GM19240 (cell line): ENCODE data around the gene BBS2.

Experiments used
- DNase-seq: peaks from one replicate; pipeline ENCODE4 v3.0.0; 2011; ENCODE audit warnings: low spot score; ENCODE audit not compliant: insufficient read length

The BBS2 gene, protein sequence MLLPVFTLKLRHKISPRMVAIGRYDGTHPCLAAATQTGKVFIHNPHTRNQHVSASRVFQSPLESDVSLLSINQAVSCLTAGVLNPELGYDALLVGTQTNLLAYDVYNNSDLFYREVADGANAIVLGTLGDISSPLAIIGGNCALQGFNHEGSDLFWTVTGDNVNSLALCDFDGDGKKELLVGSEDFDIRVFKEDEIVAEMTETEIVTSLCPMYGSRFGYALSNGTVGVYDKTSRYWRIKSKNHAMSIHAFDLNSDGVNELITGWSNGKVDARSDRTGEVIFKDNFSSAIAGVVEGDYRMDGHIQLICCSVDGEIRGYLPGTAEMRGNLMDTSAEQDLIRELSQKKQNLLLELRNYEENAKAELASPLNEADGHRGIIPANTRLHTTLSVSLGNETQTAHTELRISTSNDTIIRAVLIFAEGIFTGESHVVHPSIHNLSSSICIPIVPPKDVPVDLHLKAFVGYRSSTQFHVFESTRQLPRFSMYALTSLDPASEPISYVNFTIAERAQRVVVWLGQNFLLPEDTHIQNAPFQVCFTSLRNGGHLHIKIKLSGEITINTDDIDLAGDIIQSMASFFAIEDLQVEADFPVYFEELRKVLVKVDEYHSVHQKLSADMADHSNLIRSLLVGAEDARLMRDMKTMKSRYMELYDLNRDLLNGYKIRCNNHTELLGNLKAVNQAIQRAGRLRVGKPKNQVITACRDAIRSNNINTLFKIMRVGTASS

DNA sequence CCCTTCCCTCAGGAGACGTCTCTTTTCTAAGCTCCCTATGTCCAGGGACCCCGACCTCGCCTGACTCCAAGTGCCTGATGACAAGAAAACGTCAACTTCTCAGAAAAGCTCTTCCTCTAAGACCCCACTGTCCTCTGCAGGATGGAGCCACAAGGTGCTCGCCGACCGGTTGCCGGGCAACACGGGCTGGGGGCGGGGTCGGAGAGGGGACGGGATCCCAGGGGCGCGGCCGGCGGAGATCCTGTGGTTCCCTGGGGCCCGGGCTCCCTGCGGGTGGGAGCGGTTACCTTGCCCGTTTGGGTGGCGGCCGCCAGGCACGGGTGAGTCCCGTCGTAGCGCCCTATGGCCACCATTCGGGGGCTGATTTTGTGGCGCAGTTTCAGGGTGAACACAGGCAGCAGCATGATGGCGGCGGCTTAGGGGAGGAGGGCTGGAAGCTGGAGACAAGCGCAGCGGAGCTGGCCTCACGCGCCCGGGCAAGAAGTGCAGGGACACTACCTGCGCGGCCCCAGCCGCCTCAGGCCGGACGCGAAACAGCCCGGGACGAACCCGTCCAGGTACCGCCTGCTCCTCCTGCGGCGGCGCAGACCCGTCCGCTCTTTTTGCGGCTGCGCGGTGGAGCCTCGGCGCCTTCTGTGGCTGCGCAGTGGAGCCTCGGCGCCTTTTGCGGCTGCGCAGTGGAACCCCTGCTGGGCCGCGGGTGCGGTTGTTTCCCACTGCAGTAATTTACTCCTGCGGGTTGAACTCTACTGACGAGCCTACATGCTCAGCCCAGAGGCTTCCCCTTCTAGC lies at the start of gene BBS2:
BBS2 (minus strand) TSS at position 566 of the 792 bp plus-strand sequence; CDS start at position 404, 162 bp downstream.
- peak; percentile 83 for DNase-seq

DNA sequence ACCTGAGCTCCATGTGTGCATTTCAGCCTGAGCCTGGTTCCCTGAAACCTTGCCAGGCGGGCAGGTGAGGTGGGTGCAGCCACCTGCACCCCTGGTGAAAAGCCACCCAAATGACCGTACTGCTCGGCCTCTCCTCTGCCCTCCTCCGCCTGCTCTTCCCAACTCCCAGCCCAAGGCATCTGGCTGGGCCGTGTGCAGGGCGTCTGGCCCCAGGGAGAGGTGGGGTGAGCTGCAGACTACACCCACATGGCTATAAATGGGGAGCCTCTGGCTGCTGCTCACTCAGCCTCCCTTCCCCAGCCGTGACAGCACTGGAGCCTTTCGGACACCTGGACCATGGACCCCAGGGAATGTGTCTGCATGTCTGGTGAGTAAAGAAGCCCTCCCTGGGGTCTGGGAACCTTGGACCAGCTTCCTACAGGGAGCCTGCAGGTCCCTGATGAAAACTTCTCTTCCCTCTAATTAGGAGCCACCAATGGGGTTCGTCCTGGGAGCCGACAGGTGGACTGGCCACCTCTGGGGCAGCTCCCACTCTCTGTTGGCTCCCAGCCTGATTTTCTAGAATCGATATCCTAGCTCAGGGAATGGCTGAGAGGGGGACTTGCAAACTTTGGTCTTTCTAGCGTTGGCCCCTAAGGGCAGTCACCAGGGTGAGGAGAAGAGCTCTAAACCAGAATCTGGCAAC lies 45.1 kb upstream of the BBS2 start, which contains the start of gene MT4:
MT4 (plus strand) TSS at position 281 of the 685 bp plus-strand sequence; CDS start at position 337, 56 bp downstream.
- no peak for DNase-seq

DNA sequence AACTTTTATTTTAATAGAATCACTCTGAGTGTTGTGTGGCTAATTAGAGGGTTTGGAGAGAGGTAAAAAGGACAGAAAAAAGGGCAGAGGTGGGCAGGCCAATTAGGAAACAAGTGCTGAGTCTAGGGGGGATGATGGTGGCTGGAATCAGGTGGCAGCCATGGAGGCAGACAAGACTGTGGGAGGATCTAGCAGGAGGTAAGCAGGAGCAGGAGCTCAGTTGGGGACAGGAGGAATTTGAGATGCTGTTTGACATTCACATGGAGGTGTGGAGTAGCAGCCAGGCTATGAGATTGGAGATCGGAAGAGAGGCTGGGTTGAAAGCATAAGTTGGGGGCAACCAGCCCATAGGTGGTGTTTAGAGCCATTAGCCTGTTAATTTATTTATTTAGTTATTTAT lies 41.3 kb upstream of the BBS2 start:
- DNase-seq: no peak

DNA sequence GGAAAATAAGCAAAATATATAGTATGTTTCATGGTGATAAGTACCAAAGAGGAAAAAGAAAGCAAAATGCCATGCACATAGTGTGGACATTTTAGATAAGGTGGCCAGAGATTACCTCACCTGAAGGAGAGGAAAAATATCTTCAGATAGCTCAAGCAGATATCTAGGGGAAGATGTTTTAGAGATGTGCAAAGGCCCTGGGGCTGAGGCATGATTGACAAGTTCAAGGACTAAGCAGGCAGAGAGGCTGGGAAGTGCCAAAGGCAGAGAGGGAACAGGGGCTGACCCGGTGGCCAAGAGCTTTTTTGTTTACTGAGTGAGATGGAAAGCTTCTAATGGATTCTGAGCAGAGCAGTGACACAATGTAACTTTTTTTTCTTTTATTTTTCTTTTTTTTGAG lies 40.6 kb upstream of the BBS2 start:
- DNase-seq: no peak

DNA sequence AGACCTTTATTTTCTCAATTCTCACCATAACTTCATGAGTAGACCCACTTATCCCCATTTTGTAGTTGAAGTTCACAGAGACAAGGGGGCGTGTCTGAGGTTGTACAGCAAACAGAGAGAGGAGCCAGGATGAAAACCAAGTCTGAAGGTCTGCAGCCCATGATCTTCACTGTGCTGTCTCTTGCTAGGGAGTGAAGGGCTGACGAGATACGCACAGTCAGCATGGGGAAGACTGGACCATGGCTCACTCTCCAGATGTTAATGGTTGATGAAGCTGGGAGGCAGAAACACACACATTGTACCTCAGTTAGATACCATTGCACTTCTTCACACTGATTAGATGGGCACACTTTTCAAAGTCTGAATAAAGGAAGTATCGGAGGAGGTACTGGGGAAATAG lies 39.3 kb upstream of the BBS2 start:
- DNase-seq: no peak

DNA sequence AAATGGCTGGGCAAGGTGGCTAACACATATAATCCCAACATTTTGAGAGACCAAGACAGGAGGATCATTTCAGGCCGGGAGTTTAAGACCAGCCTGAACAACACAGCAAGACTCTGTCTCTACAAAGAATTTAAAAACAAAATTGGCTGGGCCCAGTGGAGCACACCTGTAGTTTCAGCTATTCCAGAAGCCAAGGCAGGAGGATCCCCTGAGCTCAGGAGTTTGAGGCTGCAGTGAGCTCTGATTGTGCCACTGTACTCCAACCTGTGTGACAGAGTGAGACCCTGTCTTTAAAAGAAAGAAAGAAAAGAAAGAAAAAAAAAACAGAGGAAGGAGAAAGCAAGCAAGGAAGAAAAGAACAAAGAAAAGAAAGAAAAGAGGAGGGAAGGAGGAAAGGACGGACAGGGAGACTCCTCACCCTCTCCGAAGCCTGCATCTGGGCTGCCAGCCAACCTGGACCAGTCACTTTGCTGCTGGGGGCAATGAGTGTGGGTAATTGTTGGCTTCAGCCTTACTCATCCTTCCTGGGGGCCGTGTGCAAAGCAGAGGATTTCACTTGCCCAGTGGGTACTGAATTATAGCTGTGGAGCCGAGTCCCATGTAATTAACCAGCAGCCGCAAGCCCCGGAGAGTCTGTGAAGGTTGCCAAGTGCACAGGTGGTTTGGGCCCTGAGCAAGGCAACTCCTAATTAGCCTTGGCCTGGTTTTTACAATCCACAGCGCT lies 38.4 kb upstream of the BBS2 start:
- DNase-seq: no peak

DNA sequence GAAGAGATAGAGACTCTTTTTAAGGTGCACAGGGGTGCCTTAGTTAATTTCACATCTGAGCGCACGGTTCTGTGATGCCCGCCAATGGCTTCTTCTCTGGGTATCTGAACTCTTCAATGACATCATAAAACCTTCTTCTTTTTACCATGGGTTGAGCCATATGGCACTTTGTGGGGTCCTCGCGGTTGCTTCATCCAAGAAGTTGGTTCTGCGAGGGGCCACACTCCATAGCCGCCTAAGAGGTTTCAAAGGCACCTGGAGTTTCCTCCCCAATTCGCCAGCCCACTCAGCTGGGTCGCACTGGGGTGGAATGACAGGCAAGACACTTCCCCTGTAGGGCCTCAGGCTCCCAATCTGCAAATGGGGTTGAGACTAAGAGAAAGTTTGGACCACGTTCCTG lies 34.6 kb upstream of the BBS2 start:
- DNase-seq: no peak

DNA sequence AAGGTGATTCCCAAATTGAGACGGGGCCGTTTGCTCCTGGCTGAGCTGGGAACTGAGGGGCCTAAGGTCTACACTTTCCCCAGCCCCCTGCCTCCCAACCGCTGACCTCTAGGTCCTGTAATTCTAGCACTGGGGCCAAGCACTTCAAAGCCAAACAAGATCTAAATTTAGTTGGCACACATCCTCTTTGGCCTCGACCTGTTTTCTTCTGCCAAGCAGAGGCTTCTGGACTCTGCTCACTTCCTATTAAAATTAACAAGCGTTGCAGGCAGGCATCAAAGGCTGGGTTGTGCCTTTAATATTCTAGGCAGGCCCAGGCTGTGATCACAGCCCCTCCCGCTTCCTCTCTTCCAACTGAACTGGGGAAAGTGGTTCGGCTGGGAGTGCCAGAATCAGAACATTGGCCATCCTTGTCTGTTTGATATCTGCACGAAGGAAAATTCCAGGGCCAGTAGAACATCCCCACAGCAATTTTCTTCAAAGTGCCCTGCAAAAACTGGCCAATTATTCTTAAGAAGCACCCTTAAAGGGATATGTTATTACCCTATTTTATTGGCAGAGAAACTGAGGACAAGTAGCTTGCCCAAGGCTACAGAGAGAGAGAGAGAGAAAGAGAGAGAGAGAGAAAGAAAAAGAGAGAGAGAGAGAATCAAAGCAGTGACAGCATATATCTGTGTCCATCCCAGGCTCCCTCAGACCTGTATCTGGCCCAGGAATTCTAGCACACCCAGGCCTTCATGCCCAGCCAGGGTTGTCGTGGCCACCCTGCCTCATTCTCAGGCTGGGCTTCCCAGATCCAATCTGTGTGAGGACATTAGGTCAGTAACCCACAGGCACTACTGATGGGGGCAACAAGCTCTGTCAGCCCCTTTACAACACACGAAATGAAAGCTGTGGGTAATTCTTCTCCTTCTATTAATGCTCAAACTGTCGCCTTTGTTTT lies 32.2 kb upstream of the BBS2 start:
- DNase-seq: no peak

DNA sequence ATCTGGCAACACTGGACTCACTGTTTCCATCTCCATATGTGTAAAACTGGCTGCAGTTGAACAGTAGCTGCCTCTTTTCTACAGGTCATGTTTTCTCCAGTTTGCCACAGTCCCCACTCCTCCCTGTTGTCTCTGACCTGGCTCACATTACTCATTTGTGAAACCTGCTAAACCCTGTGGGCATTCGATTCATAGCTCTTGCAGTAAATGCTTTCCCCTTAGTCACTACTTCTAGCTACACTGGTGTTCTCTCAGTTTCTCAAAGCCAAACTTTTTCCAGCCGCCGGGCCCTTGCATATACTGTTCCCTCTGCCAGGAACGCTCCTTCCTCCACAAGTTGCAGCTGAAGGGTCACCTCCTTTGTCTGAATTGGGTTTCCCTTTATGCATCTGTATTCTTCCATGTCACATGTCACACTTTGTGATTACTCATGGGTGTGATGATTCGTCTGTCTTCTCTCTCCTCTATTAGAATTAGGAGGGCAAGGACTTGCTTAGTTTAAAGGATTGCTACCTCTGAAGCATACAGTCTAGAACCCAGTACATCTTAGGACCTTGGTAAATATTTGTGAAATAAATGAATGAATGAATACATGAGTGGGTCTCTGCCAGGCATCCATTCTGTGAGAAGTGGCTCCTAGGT lies 30.0 kb upstream of the BBS2 start:
- DNase-seq: no peak

DNA sequence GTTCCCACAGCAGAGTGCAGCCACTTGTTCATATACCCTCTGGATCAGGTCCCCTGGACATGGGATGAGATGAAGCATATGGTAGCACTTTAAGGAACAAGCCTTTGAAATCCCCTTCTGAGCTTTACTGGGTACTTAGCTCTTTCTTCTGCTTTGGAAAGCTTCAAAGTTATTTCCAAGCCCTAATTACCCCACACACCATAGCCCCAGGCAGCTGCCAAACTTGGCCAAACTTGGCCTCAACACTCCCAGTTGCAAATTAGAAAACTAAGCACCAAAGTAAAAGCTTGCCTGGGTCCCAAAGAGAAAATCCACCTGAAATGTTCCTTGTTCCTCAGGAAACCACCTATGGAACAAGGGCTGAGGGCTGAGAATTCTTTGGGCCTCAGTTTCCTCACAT lies 29.3 kb upstream of the BBS2 start:
- DNase-seq: no peak

DNA sequence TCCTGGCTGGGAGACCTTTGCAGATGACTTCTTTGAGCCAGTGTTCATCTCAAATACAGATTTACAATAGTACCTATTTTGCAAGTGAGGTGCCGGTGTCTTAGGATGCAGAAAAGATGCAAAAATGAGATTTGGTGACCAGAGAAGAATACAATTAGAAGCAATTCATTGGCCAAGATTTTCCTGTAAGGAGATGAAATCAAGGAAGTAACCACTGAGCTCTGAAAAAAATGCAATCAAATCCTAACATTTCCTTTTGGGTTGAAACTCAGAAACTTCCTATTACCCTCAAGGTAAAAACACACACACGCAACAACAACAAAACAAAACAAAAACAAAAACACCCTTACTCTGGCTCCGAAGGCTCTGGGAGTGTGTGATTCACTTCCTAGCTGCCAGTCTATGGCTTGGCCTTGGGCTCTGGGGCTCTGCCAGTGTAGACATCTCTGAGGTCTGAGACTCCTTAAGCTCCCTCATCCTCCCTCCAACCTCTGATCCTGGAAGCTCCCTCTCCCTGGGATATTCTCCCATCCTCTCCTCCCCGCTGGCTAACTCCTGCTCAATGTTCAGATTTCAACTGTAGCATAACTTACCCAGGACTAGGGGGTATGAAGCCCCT lies 28.2 kb upstream of the BBS2 start:
- no peak for DNase-seq

DNA sequence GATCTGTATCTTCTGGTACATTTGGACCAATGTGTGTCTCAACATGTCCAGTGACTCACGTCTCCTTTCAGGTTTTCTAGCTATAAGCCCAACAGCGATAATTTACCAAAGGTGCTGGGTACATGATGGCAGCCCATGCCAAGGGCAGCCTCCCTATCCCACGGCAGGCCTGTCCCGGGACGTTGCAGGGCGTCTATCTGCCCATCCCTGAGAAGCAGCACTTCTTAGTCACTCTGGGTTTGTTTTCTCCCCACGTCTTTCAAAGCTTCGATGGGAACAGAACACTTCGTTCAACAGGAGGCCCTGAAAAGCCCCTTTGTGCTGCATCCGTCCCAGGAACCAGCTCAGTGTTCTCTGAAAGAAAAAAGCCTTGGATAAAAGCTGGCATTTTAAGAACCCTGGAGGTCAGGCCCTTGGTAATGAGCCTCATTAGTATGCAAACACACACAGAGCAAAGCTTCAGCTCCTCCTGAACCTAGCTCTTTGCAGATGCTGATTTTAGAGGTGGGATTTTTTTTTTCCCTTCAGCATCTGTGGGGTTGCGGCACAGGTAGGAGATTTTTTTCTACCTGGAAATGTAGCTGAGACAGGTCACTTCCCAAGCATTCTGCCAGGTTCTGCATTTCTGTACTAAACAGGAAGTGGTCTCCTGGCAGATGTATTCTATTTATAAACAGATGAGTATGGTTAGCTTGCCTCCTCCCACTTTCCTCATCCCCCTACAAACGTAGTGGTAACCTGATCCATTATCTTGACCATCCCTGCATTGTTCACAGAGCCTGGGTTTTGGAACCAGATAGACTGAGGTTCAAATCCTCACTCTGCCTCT lies 27.5 kb upstream of the BBS2 start:
- no peak for DNase-seq

DNA sequence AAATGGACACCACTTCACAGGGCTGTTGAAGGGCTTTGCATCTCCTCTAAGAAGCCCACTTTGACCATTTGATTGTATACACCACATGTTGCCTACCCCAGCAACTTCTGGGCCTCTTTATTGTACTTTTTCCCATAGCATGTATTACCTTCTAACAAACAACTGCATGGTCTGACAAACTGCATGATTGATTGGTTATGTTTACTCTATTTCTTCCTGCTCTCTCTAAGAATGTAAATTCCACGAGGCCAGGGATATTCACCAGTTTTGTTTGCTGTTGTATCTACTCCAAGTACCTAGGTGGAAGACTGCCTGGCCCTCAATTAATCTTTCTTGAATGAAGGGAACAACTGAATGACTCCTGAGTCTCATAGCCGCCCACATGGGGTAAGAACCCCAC lies 22.2 kb upstream of the BBS2 start:
- no peak for DNase-seq

DNA sequence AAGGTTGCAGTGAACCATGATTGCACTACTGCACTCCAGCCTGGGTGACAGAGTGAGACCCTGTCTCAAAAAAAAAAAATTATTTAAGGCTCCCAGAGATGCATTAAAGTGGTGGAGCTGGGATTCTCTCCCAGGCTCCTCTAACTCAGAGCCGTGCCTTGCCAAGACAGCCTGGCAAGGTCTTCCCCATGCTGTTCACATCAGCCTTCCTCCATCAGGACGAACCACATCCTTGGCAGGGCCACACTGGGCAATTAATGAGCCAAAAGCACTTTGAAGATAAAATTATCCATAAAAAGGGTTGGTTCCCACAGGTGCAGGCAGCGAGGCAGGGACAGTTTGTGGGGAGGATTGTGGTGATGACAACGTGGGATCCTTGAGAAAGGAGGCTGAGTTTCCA lies 19.8 kb upstream of the BBS2 start:
- DNase-seq: no peak

DNA sequence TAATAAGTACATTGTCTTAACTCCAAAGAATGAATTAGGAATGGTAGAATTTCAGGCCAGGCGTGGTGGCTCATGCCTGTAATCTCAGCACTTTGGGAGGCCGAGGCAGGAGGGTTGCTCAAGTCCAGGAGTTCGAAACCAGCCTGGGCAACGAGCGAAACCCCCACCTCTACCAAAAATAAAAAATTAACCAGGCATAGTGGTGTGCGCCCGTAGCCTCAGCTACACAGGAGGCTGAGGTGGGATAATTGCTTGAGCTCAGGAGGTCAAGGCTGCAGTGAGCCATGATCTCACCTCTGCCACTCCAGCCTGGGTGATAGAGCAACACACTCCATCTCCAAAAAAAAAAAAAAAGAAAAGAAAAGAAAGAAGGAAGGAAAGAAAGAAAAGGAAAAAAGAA lies 18.5 kb upstream of the BBS2 start:
- DNase-seq: no peak

DNA sequence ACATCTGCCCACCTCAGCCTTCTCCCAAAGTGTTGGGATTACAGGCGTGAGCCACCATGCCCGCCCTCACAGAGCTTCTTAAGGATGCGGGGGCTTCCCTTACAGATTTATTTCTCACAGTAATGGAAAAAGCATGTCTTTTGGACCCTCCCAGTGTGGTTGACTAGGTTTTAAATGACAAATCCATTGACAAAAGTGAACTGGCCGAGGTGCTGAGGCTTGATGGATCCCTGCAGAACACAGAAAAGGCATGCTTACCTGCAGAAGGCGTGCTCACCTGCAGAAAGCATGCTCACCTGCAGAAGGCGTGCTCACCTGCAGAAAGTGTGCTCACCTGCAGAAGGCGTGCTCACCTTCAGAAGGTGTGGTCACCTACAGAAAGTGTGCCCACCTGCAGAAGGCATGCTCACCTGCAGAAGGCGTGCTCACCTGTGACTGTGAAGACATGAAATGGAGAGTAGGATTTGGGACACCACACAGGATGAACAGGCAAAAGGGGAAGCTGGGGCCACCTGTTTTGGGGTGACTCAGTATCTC lies 15.1 kb upstream of the BBS2 start:
- DNase-seq: no peak

DNA sequence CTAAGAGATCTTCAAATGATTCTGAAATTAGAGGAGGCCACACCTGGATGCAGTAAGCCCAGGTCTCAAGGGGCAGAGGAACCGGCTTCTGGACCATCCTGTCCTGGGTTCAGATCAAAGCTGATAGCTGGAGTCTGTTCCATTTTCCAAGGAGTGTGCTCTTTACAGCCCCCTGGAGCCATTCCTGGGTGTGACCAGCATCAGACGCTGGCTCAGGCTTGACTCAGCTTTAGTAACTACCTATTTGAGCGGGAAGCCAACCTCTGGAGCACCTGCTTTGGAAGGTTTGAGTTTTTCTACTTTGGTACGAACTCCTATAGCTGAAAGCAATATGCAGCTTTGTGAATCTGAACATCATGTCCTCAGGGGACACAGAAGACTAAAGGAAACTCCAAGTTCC lies 12.9 kb upstream of the BBS2 start:
- no peak for DNase-seq

DNA sequence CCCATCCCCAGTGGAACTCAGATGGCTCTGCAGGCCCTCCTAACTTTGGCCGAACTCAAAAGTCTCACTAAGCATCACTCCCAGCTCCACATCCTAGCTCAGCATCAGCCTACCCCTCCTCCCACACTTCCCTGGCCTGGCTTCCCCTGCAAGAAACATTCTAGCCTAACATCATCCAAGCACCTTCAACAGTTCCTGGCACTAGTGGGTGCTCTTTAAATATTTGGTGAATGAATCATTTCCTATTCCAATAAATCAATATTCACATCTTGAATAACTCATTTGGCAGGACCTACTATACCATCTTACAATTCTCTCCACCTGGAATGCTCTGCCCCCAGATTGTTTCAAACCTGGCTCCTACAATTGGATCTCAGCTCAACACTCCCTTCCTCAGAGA lies 11.0 kb upstream of the BBS2 start:
- DNase-seq: no peak
